ENCODE results near the gene BCKDK.

DNA sequence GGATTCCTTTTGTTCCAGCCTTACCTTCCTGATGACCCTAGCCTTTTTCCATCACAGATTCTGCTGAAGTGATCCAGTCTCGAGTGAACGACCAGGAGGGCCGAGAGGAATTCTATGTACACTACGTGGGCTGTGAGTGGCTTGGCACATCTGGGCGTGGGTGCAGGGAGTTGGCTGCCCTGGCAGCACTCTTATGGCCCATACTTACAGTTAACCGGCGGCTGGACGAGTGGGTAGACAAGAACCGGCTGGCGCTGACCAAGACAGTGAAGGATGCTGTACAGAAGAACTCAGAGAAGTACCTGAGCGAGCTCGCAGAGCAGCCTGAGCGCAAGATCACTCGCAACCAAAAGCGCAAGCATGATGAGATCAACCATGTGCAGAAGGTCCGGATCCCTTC lies 11.9 kb downstream of the BCKDK start:
- no peak for TF ChIP-seq CTCF (IDR thresholded peaks at IDR 0.05)
- no peak for TF ChIP-seq POLR2A (IDR thresholded peaks at IDR 0.05; ENCODE audit: low read depth)
- no peak for TF ChIP-seq POLR2AphosphoS5 (IDR thresholded peaks at IDR 0.05)
- no peak for TF ChIP-seq EP300 (IDR thresholded peaks at IDR 0.05)

All from esophagus muscularis mucosa (tissue), 4 donors.